ENCODE data around the gene HTT.

Gene HTT

GRCh38 chr4:3225071-3225850, 150.8 kb downstream of the HTT start:
- no peak for DNase-seq (ENCODE audit: low read depth)
- TF ChIP-seq CTCF (conservative IDR thresholded peaks at IDR 0.05; ENCODE audit: control insufficient read depth, insufficient read depth, low read depth, low read length) = no peak
- H3K4me3 ChIP-seq (ENCODE audit: control insufficient read depth, low read depth, low read length) = no peak overlapping the region

- no peak for TF ChIP-seq CTCF (conservative IDR thresholded peaks at IDR 0.05; ENCODE audit: control insufficient read depth, insufficient read depth, low read depth, low read length)
- no peak overlapping the region for H3K4me3 ChIP-seq (ENCODE audit: control insufficient read depth, low read depth, low read length)
- DNase-seq (ENCODE audit: low read depth) = no peak
Observed at GRCh38 chr4:3225936-3226335, 151.5 kb downstream of the HTT start.

DNA sequence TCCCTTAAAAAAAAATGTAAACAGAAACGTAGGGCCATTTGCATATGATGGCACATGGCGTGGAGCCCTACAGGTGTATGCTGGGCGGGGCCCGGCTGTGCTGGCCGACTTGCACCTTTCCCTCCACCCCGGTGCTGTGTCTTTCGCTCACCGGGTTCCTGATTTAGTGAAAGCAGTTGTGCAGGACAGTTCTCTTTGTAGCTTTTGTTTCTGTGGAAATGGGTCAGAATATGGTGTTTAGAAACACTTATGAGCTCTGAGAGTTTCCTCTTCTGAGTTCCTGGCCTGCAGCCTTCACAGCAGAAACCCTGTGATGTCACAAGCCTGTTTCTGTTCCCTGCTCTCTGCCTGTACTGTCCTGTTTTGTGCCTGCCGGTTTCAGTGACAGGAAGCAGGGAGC, 152.0 kb downstream of the HTT start:
- no peak for DNase-seq (ENCODE audit: low read depth)
- H3K4me3 ChIP-seq (ENCODE audit: control insufficient read depth, low read depth, low read length) = no peak overlapping the region
- TF ChIP-seq CTCF (conservative IDR thresholded peaks at IDR 0.05; ENCODE audit: control insufficient read depth, insufficient read depth, low read depth, low read length) = no peak

- TF ChIP-seq CTCF (conservative IDR thresholded peaks at IDR 0.05; ENCODE audit: control insufficient read depth, insufficient read depth, low read depth, low read length) = no peak
- no peak for DNase-seq (ENCODE audit: low read depth)
- H3K4me3 ChIP-seq (ENCODE audit: control insufficient read depth, low read depth, low read length) = no peak overlapping the region
Observed at GRCh38 chr4:3226944-3227343, 152.5 kb downstream of the HTT start.

DNA sequence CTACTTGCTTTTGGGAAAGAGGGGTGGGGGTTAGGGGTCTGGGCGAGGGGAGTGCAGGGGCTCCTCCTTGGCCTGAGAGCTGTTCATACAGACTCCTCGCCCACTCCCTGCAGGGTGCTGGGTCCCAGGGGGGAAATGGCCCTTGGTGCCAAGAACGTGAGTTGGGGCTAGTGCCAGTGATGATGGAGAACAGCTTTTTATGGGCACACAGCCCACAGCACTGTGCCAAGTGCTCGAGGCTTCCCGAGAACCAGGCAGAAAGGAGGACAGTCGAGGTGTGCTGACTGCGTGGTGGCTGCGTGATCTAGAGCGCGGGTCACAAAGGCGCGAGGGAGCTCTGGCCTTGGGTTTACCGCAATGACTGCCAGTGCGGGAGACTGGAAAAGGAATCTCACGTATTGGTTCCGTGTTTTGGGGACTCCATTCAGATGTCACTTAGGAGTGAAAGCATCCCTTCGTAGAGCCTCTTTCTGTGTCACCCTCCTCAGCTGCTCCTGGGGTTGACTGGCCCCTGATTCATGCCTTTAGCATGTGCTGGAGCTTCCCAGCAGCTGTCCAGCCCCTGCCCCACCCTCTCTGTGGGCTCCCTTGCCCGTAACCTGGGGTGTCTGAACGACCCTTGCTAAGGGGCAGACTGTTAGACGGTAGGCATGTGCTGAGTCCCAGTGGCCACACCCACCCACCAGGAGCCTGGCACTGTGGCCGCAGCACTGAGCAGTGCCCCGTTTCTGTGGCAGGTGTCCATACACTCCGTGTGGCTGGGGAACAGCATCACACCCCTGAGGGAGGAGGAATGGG, 153.6 kb downstream of the HTT start:
- no peak for DNase-seq (ENCODE audit: low read depth)
- no peak overlapping the region for H3K4me3 ChIP-seq (ENCODE audit: control insufficient read depth, low read depth, low read length)
- no peak for TF ChIP-seq CTCF (conservative IDR thresholded peaks at IDR 0.05; ENCODE audit: control insufficient read depth, insufficient read depth, low read depth, low read length)

DNA sequence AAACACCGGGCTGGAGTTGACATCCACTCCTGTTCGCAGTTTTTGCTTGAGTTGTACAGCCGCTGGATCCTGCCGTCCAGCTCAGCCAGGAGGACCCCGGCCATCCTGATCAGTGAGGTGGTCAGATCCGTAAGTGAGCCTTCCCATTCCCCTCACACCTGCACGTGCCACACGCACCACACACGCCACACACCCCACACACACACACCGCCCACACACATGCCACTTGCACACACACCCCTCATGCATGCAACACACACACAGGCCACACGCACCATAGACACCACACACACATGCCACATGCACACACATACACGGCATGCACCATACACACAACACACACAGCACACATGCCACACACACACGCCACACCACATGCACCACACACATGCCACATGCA, 154.4 kb downstream of the HTT start:
- TF ChIP-seq CTCF (conservative IDR thresholded peaks at IDR 0.05; ENCODE audit: control insufficient read depth, insufficient read depth, low read depth, low read length) = no peak
- H3K4me3 ChIP-seq (ENCODE audit: control insufficient read depth, low read depth, low read length) = no peak overlapping the region
- no peak for DNase-seq (ENCODE audit: low read depth)

Data from fibroblast of mammary gland (primary cell).